H1 (cell line): Measurements from ENCODE around the gene SHTN1. TPM values are rescaled to one million over a fixed set of nuclear protein-coding genes. Genes with fewer than 3 reads are reported as not detected.

Experiments
- CTCF ChIA-PET: fragments of 300-600 bp; sonication (Branson Sonifier 250); formaldehyde crosslinking; loops from one replicate; lab custom pipeline; 2021; ENCODE audit not compliant: partially characterized antibody; lab: Charles Lee
- POLR2A ChIA-PET: fragments of 300-600 bp; sonication (Branson Sonifier 250); formaldehyde crosslinking; loops from one replicate; lab custom pipeline; 2021; ENCODE audit warnings: inconsistent platforms; ENCODE audit not compliant: partially characterized antibody; lab: Charles Lee
- DNase-seq, 2 experiments: peaks; one replicate each; pipeline versions ENCODE4 v3.0.0 to v3.0.0-alpha.2; 2010 to 2022; ENCODE audit warnings: low spot score in 2 of 2, low read depth in 1 of 2, mixed read lengths in 1 of 2
- FAIRE-seq: peaks from 2 replicates; lab custom pipeline; 2011; peaks lifted over from hg19 to GRCh38; lab: Jason Lieb, UNC
- H2AFZ ChIP-seq: 2 replicates; pipeline ENCODE4 v1.8.1; 2012; ENCODE audit warnings: low read length, inconsistent platforms
- H2AK5ac ChIP-seq: 2 replicates; pipeline ENCODE4 v1.6.1; 2013; ENCODE audit warnings: low read depth, low read length
- H2BK120ac ChIP-seq: replicated peaks from 2 replicates; pipeline ENCODE3; 2013; ENCODE audit warnings: low read depth, low read length, inconsistent platforms
- H2BK12ac ChIP-seq: 2 replicates; pipeline ENCODE4 v1.6.1; 2013; ENCODE audit warnings: low read depth, low read length
- H2BK15ac ChIP-seq: 2 replicates; pipeline ENCODE4 v1.6.1; 2013; ENCODE audit warnings: low read length
- H2BK20ac ChIP-seq: 2 replicates; pipeline ENCODE4 v1.6.1; 2013; ENCODE audit warnings: low read length
- H2BK5ac ChIP-seq: 2 replicates; pipeline ENCODE4 v1.6.1; 2013; ENCODE audit warnings: low read depth, low read length
- H3K14ac ChIP-seq: 2 replicates; pipeline ENCODE4 v1.6.1; 2013; ENCODE audit warnings: inconsistent platforms; ENCODE audit not compliant: insufficient read length
- H3K18ac ChIP-seq: 2 replicates; pipeline ENCODE4 v1.6.1; 2013; ENCODE audit warnings: low read length; ENCODE audit errors: extremely low read depth
- H3K23ac ChIP-seq: 2 replicates; pipeline ENCODE4 v1.6.1; 2013; ENCODE audit warnings: inconsistent platforms; ENCODE audit not compliant: insufficient read length
- H3K23me2 ChIP-seq: 2 replicates; pipeline ENCODE4 v1.6.1; 2013; ENCODE audit warnings: low read depth, low read length
- H3K27ac ChIP-seq: 2 replicates; pipeline ENCODE4 v1.6.1; 2011; ENCODE audit warnings: low read depth, low read length, inconsistent platforms
- H3K27me3 ChIP-seq, 4 experiments: replicated peaks in 1 of 4; 1 replicate in 1 of 4; 2 replicates in 3 of 4; pipeline versions ENCODE4 v1.6.1 to v1.8.1; 2011 to 2013; ENCODE audit warnings: low read length in 3 of 4, mild to moderate bottlenecking in 3 of 4, inconsistent platforms in 2 of 4, mixed read lengths in 2 of 4, moderate library complexity in 1 of 4; ENCODE audit not compliant: control insufficient read depth in 3 of 4, insufficient read depth in 3 of 4; ENCODE audit errors: extremely low read depth in 1 of 4
- H3K36me3 ChIP-seq, 4 experiments: 2 replicates each; pipeline versions ENCODE4 v1.6.1 to v1.8.1; 2011 to 2013; ENCODE audit warnings: mild to moderate bottlenecking in 4 of 4, low read length in 3 of 4, moderate library complexity in 2 of 4, control low read depth in 1 of 4, inconsistent platforms in 1 of 4; ENCODE audit not compliant: insufficient read depth in 4 of 4, control insufficient read depth in 2 of 4
- H3K4ac ChIP-seq: replicated peaks from 2 replicates; pipeline ENCODE3; 2013; ENCODE audit warnings: low read length, low read depth, mixed read lengths, inconsistent platforms; ENCODE audit not compliant: insufficient read length
- H3K4me1 ChIP-seq, 4 experiments: replicated peaks in 1 of 4; 1 replicate in 1 of 4; 2 replicates in 3 of 4; pipeline versions ENCODE4 v1.6.1 to v1.8.1; 2011 to 2013; ENCODE audit warnings: low read length in 3 of 4, inconsistent platforms in 2 of 4, mixed read lengths in 1 of 4; ENCODE audit not compliant: insufficient read depth in 4 of 4, control insufficient read depth in 3 of 4
- H3K4me2 ChIP-seq, 2 experiments: 2 replicates each; pipeline versions ENCODE4 v1.6.1 to v1.8.1; 2011 to 2013; ENCODE audit warnings: low read depth in 2 of 2, low read length in 2 of 2, control low read depth in 1 of 2, inconsistent platforms in 1 of 2, mild to moderate bottlenecking in 1 of 2; ENCODE audit not compliant: insufficient read depth in 1 of 2
- H3K4me3 ChIP-seq, 4 experiments: fragments of 200-600, 300-600 bp in 1 of 4; sonication (generic), shearing (Covaris generic), sonication (Bioruptor Twin) in 1 of 4; 2 replicates each; pipeline versions ENCODE4 v1.5.1 to v1.8.1; 2011 to 2016; ENCODE audit warnings: low read length in 4 of 4, low read depth in 3 of 4, control low read depth in 2 of 4, inconsistent platforms in 2 of 4, mild to moderate bottlenecking in 2 of 4, mixed read lengths in 1 of 4, moderate library complexity in 1 of 4; ENCODE audit not compliant: insufficient read depth in 2 of 4; ENCODE audit errors: extremely low read depth in 1 of 4
- H3K56ac ChIP-seq: replicated peaks from 2 replicates; pipeline ENCODE3; 2013; ENCODE audit warnings: low read depth, mild to moderate bottlenecking, mixed read lengths, low read length, inconsistent platforms; ENCODE audit not compliant: insufficient read length
- H3K79me1 ChIP-seq: 2 replicates; pipeline ENCODE4 v1.6.1; 2013; ENCODE audit warnings: low read depth, low read length, control low read depth
- H3K79me2 ChIP-seq, 2 experiments: 2 replicates each; pipeline versions ENCODE4 v1.6.1 to v1.8.1; 2012 to 2013; ENCODE audit warnings: low read length in 2 of 2, mild to moderate bottlenecking in 2 of 2, inconsistent platforms in 1 of 2; ENCODE audit not compliant: insufficient read depth in 2 of 2, control insufficient read depth in 1 of 2
- H3K9ac ChIP-seq, 4 experiments: replicated peaks in 1 of 4; 1 replicate in 1 of 4; 2 replicates in 3 of 4; pipeline versions ENCODE4 v1.6.1 to v1.8.1; 2011 to 2013; ENCODE audit warnings: low read depth in 3 of 4, low read length in 3 of 4, control low read depth in 2 of 4, mild to moderate bottlenecking in 2 of 4, moderate library complexity in 2 of 4, inconsistent platforms in 1 of 4; ENCODE audit errors: extremely low read depth in 1 of 4
- H3K9me3 ChIP-seq, 2 experiments: 2 replicates each; pipeline versions ENCODE4 v1.6.1 to v1.8.1; 2012 to 2013; ENCODE audit warnings: mild to moderate bottlenecking in 2 of 2, moderate library complexity in 2 of 2, control low read depth in 1 of 2, inconsistent platforms in 1 of 2, low read depth in 1 of 2, low read length in 1 of 2, mixed read lengths in 1 of 2; ENCODE audit not compliant: insufficient read depth in 2 of 2
- H4K20me1 ChIP-seq, 2 experiments: replicated peaks in 1 of 2; 2 replicates each; pipeline versions ENCODE3 to v1.8.1; 2011 to 2013; ENCODE audit warnings: inconsistent platforms in 2 of 2, low read length in 2 of 2, mild to moderate bottlenecking in 1 of 2; ENCODE audit not compliant: insufficient read depth in 2 of 2, control insufficient read depth in 1 of 2
- H4K5ac ChIP-seq: 2 replicates; pipeline ENCODE4 v1.6.1; 2013; ENCODE audit warnings: low read length, low read depth, mixed read lengths, inconsistent platforms; ENCODE audit not compliant: insufficient read length
- H4K8ac ChIP-seq: 2 replicates; pipeline ENCODE4 v1.8.0; 2013; ENCODE audit warnings: mild to moderate bottlenecking, moderate library complexity, low read length, inconsistent platforms; ENCODE audit not compliant: insufficient read depth; ENCODE audit errors: extremely low read depth
- H4K91ac ChIP-seq: replicated peaks from 2 replicates; pipeline ENCODE3; 2013; ENCODE audit warnings: low read length, mixed read lengths, inconsistent platforms; ENCODE audit not compliant: insufficient read length
- ATF2 ChIP-seq: IDR thresholded peaks from 2 replicates; pipeline ENCODE4 v1.6.1; 2012; ENCODE audit warnings: low read length, inconsistent platforms
- CBX5 ChIP-seq: fragments of 300-800, 300-1000 bp; sonication (generic); IDR thresholded peaks from 2 replicates; pipeline ENCODE4 v1.7.1; 2016; ENCODE audit warnings: antibody characterized with exemption, low read length, low read depth
- E2F6 ChIP-seq: IDR thresholded peaks from 2 replicates; pipeline ENCODE4 v1.6.1; 2012; ENCODE audit warnings: inconsistent platforms
- EZH2 ChIP-seq: fragments of 200-600 bp; sonication (generic); IDR thresholded peaks from 2 replicates; pipeline ENCODE4 v1.7.1; 2012; ENCODE audit warnings: low read depth, mild to moderate bottlenecking, moderate library complexity, low read length, inconsistent platforms; ENCODE audit not compliant: severe bottlenecking
- JUN ChIP-seq: IDR thresholded peaks from 2 replicates; pipeline ENCODE4 v1.6.1; 2011; ENCODE audit warnings: low read depth, mild to moderate bottlenecking, improper control_type of control experiment, low read length
- PHF8 ChIP-seq: fragments of 200-600 bp; sonication (generic); conservative IDR thresholded peaks from 2 replicates; pipeline ENCODE4 v1.7.1; 2012; ENCODE audit warnings: low read depth, mild to moderate bottlenecking, inconsistent platforms, low read length, moderate library complexity
- SIN3A ChIP-seq, 2 experiments: IDR thresholded peaks in 1 of 2; conservative IDR thresholded peaks in 1 of 2; 2 replicates each; pipeline ENCODE4 v1.6.1; 2011 to 2012; ENCODE audit warnings: low read length in 2 of 2, improper control_type of control experiment in 1 of 2, low read depth in 1 of 2, mild to moderate bottlenecking in 1 of 2
- SP1 ChIP-seq: IDR thresholded peaks from 2 replicates; pipeline ENCODE4 v1.6.1; 2011; ENCODE audit warnings: low read depth, low read length
- TAF7 ChIP-seq: optimal IDR thresholded peaks from 2 replicates; pipeline ENCODE3; 2011; ENCODE audit warnings: low read depth, mild to moderate bottlenecking, inconsistent platforms, low read length, moderate library complexity, borderline replicate concordance
- TBP ChIP-seq: IDR thresholded peaks from 2 replicates; pipeline ENCODE4 v1.6.1; 2011; ENCODE audit warnings: low read depth, low read length, improper control_type of control experiment
- WGBS, 2 experiments: shearing (Covaris generic) in 1 of 2; methylation state at CpG; one replicate each; pipeline versions ENCODE4 v1.1.6 to v1.1.7; 2013 to 2015; ENCODE audit warnings: low lambda C conversion rate in 2 of 2, mixed read lengths in 2 of 2, inconsistent platforms in 1 of 2, low coverage in 1 of 2, missing lambda C conversion rate in 1 of 2; ENCODE audit not compliant: insufficient replicate concordance in 2 of 2, insufficient coverage in 1 of 2, insufficient read length in 1 of 2; ENCODE audit errors: extremely low coverage in 1 of 2, missing lambda C conversion rate in 1 of 2; 5-methylcytosine and 5-hydroxymethylcytosine counted together
- polyA plus RNA-seq, 7 experiments: library from polyadenylated mRNA; depleted of rRNA in 3 of 7; stranded (reverse) in 5 of 7; unstranded in 2 of 7; fragments of >200 nt in 5 of 7; fragments of 200-250 nt in 2 of 7; gene quantifications; 1 replicate in 5 of 7; 2 replicates in 1 of 7; 4 replicates in 1 of 7; pipeline versions ENCODE4 v1.2.1 to v1.2.3, GENCODE V29; 2011 to 2013; ENCODE audit warnings: missing spikeins in 2 of 7, mixed read lengths in 2 of 7
- total RNA-seq: library from RNA; stranded (reverse); fragmentation: NEBNext Ultra II Directional; extraction: Animal tissue kit (Norgen Biotek cat#: 25700); gene quantifications from 2 replicates; pipeline ENCODE4 v1.2.1, GENCODE V29; 2021

The SHTN1 gene
- total and polyA plus RNA-seq, 2 of the 8 experiments (the other 6 are each of a cell fraction or from before 2014, with no cell fraction given), result 3.3 to 12.7 TPM

- Histone ChIP-seq H3K9ac (no peak overlapping the region), H3K56ac (no peak overlapping the region), H3K23ac (no peak overlapping the region), H3K79me2 (no peaks in the 10 kb centered on the region), H4K8ac (no peak overlapping the region), H4K91ac (no peak overlapping the region), H3K36me3 (no peaks in the 10 kb centered on the region), H2BK5ac (no peak overlapping the region), H3K27ac (no peak overlapping the region), H3K14ac (no peak overlapping the region), H3K18ac (no peak overlapping the region), H2BK15ac (no peak overlapping the region), H3K27me3 (no peaks in the 10 kb centered on the region), H2BK120ac (no peak overlapping the region), H3K9me3 (no peaks in the 10 kb centered on the region; a peak in 1 of 4 replicates)
- FAIRE-seq, result no peak
- POLR2A ChIA-PET, result no interaction called here
- no peak for DNase-seq
- TF ChIP-seq TAF7, result no peak
- TF ChIP-seq PHF8, result no peak
- TF ChIP-seq EZH2, result no peak
- TF ChIP-seq JUN, result no peak
- no peak for TF ChIP-seq SIN3A (conservative IDR thresholded peaks at IDR 0.05 in 1 of 2, IDR thresholded peaks at IDR 0.05 in 1 of 2; ENCODE audit: low read depth in 1 of 2, low read length in 2 of 2)
- no peak for TF ChIP-seq TBP
- no peak for TF ChIP-seq SP1
- no peak for TF ChIP-seq ATF2
- TF ChIP-seq CBX5, result no peak
- TF ChIP-seq E2F6, result no peak
- TF ChIP-seq, all 59 proteins: peak for 0
- Histone ChIP-seq H4K20me1 (no peaks in the 10 kb centered on the region), H3K4ac (no peak overlapping the region), H4K5ac (no peak overlapping the region), H2BK20ac (no peak overlapping the region), H3K4me3 (no peak overlapping the region), H3K4me1 (peaks cover 0 to 3% (median 2%) of the 10 kb centered on the region in 4 experiments; a peak in 2 of 7 replicates), H2BK12ac (no peak overlapping the region), H3K23me2 (no peaks in the 10 kb centered on the region), H3K79me1 (no peaks in the 10 kb centered on the region), H2AFZ (no peak overlapping the region), H3K4me2 (no peak overlapping the region), H2AK5ac (no peak overlapping the region)
- CTCF ChIA-PET, result interaction anchor here (0.6 to 1.7 kb wide), 4 partner anchors 9 to 289 kb away, joined by 3 to 5 read pairs (median 4); no protein-coding TSS in a partner anchor
- 87% methylated on average over 10 of the region's 10 CpGs; no CpG with 5 or more reads in 1 of the 2 experiments for WGBS, 2 experiments
Measured at GRCh38 chr10:116880716-116881482, 124.1 kb downstream of the SHTN1 start.
